OCI-LY1 (cell line): Measurements from ENCODE around the gene RCN1.

Experiments used
- EZH2 ChIP-seq: fragments of 200-600 bp; sonication (generic), shearing (Covaris generic); IDR thresholded peaks from 2 replicates; pipeline ENCODE4 v1.8.0; 2017; ENCODE audit warnings: borderline replicate concordance, mixed run types, mild to moderate bottlenecking, antibody characterized with exemption, low read length, moderate library complexity, mixed read lengths
- TF ChIP-seq, protein P1 (sequence below): fragments of 200-600 bp; sonication (generic), shearing (Covaris generic); IDR thresholded peaks from 2 replicates; pipeline ENCODE4 v1.5.1; 2017; ENCODE audit warnings: mild to moderate bottlenecking, antibody characterized with exemption, low read length, moderate library complexity, mixed read lengths

DNA sequence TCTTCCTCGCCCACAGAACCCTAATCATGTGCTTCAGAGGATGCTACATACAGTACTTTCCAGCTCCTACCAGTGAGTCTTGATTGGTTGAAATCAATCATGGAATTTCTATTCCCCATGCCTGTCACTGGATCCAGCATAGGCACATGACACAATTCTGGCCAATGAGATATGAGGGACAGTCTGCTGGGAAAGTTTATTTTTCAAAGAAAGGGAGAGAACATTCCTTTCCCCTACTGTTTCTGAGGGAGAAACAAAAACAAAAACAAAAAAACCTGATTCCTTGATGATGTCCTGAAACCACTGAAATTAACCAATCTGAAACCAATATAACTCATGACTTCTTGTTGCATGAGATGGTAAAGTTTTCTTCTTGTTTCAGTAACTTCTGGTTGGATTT, 3.3 kb upstream of the RCN1 start:
- TF ChIP-seq, protein P1, sequence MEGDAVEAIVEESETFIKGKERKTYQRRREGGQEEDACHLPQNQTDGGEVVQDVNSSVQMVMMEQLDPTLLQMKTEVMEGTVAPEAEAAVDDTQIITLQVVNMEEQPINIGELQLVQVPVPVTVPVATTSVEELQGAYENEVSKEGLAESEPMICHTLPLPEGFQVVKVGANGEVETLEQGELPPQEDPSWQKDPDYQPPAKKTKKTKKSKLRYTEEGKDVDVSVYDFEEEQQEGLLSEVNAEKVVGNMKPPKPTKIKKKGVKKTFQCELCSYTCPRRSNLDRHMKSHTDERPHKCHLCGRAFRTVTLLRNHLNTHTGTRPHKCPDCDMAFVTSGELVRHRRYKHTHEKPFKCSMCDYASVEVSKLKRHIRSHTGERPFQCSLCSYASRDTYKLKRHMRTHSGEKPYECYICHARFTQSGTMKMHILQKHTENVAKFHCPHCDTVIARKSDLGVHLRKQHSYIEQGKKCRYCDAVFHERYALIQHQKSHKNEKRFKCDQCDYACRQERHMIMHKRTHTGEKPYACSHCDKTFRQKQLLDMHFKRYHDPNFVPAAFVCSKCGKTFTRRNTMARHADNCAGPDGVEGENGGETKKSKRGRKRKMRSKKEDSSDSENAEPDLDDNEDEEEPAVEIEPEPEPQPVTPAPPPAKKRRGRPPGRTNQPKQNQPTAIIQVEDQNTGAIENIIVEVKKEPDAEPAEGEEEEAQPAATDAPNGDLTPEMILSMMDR = no peak
- no peak for TF ChIP-seq EZH2
